Ishikawa (cell line): Measurements from ENCODE around the gene GPATCH4.

Experiments
- CEBPB ChIP-seq: IDR thresholded peaks from 2 replicates; pipeline ENCODE4 v1.6.1; 2012
- CREB1 ChIP-seq: IDR thresholded peaks from 2 replicates; pipeline ENCODE4 v1.6.1; 2012; ENCODE audit warnings: low read depth
- EGR1 ChIP-seq: IDR thresholded peaks from 2 replicates; pipeline ENCODE4 v1.6.1; 2012
- EP300 ChIP-seq: IDR thresholded peaks from 2 replicates; pipeline ENCODE4 v1.6.1; 2012; ENCODE audit warnings: borderline replicate concordance
- FOXM1 ChIP-seq: IDR thresholded peaks from 2 replicates; pipeline ENCODE4 v1.6.1; 2012; ENCODE audit warnings: low read depth, borderline replicate concordance
- NFIC ChIP-seq: IDR thresholded peaks from 2 replicates; pipeline ENCODE4 v1.6.1; 2012
- RAD21 ChIP-seq: IDR thresholded peaks from 2 replicates; pipeline ENCODE4 v1.6.1; 2012; ENCODE audit warnings: low read depth
- TAF1 ChIP-seq: IDR thresholded peaks from 2 replicates; pipeline ENCODE4 v1.6.1; 2012; ENCODE audit warnings: low read depth, mild to moderate bottlenecking
- TCF12 ChIP-seq: IDR thresholded peaks from 2 replicates; pipeline ENCODE4 v1.6.1; 2012; ENCODE audit warnings: low read depth
- TEAD4 ChIP-seq: IDR thresholded peaks from 2 replicates; pipeline ENCODE4 v1.6.1; 2012
- YY1 ChIP-seq: IDR thresholded peaks from 2 replicates; pipeline ENCODE4 v1.6.1; 2012; ENCODE audit warnings: low read depth
- ZBTB7A ChIP-seq: IDR thresholded peaks from 2 replicates; pipeline ENCODE4 v1.6.1; 2012; ENCODE audit warnings: low read depth
- TF ChIP-seq, protein P1 (sequence below): IDR thresholded peaks from 2 replicates; pipeline ENCODE4 v1.6.1; 2012
- TF ChIP-seq, protein P2 (sequence below): IDR thresholded peaks from 2 replicates; pipeline ENCODE4 v1.6.1; 2012
- TF ChIP-seq, protein P3 (sequence below): IDR thresholded peaks from 2 replicates; pipeline ENCODE4 v1.6.1; 2012; ENCODE audit warnings: low read depth, mild to moderate bottlenecking

The GPATCH4 gene

DNA sequence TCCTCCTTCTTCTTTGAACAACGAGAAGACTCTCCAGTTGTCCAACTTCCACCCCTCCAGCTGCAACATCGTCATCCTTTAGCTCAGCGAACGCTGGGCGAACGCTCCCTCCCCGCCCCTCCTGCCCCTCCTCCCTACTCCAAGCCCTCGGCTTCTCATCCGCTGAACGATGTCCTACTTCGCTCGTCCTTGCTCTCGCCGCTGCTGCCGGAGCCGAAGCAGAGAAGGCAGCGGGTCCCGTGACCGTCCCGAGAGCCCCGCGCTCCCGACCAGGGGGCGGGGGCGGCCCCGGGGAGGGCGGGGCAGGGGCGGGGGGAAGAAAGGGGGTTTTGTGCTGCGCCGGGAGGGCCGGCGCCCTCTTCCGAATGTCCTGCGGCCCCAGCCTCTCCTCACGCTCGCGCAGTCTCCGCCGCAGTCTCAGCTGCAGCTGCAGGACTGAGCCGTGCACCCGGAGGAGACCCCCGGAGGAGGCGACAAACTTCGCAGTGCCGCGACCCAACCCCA is 40.5 kb upstream of the GPATCH4 start, which contains the start of gene BCAN:
Gene BCAN, plus strand, starts transcription at position 357 of the 504 bp plus-strand sequence. CDS start 3,938 bp downstream, outside the sequence.
- TF ChIP-seq CEBPB (no peak), TEAD4 (no peak), EGR1 (no peak), EP300 (no peak)
- TF ChIP-seq, protein P1, sequence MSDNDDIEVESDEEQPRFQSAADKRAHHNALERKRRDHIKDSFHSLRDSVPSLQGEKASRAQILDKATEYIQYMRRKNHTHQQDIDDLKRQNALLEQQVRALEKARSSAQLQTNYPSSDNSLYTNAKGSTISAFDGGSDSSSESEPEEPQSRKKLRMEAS: no peak

DNA sequence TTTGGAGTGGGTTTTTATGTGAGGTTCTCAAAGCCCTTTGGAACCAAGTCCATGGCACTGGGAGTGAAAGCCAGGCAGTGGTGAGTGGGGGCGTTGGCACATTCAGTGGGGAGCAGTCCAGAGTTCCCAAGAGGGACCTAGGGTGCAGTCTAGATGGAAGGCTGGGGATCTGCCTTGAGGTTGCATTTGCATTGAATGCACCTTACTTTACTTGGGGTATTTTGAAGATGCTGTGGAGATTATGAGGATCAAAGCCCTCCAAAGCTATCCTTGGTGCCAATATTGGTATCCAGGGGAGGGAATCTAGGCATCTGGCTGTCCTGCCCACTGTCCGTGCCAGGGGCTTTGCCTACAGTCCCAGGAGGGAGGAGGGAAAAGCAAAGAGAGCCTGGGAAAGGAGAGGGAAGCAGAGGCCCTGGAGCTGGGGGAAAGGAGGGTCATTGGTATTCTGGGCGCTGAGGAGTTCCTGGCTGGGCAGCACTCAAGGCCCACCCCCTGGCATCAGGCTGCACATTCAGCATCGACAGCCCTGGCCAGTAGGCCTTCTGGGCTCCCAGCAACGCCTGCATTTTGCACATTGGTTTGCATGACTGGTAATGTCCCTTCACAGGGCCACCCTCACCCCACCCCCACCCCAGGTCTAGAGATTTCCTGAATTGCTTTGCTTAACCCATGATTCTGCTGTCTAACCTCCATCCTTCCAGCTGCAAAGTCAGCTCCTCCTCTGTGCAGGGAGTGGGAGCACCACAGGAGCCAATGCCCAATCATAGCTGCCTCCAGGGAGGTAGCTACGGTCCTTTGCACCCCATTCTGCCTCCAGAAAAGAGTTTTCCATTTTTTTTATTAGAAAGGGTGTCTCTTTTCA is 39.8 kb upstream of the GPATCH4 start:
- TF ChIP-seq RAD21: no peak
- TF ChIP-seq CREB1: no peak
- TF ChIP-seq TCF12: no peak
- TF ChIP-seq, protein P2, sequence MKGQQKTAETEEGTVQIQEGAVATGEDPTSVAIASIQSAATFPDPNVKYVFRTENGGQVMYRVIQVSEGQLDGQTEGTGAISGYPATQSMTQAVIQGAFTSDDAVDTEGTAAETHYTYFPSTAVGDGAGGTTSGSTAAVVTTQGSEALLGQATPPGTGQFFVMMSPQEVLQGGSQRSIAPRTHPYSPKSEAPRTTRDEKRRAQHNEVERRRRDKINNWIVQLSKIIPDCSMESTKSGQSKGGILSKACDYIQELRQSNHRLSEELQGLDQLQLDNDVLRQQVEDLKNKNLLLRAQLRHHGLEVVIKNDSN: no peak
- no peak for TF ChIP-seq TAF1
- no peak for TF ChIP-seq CEBPB
- TF ChIP-seq, protein P3, sequence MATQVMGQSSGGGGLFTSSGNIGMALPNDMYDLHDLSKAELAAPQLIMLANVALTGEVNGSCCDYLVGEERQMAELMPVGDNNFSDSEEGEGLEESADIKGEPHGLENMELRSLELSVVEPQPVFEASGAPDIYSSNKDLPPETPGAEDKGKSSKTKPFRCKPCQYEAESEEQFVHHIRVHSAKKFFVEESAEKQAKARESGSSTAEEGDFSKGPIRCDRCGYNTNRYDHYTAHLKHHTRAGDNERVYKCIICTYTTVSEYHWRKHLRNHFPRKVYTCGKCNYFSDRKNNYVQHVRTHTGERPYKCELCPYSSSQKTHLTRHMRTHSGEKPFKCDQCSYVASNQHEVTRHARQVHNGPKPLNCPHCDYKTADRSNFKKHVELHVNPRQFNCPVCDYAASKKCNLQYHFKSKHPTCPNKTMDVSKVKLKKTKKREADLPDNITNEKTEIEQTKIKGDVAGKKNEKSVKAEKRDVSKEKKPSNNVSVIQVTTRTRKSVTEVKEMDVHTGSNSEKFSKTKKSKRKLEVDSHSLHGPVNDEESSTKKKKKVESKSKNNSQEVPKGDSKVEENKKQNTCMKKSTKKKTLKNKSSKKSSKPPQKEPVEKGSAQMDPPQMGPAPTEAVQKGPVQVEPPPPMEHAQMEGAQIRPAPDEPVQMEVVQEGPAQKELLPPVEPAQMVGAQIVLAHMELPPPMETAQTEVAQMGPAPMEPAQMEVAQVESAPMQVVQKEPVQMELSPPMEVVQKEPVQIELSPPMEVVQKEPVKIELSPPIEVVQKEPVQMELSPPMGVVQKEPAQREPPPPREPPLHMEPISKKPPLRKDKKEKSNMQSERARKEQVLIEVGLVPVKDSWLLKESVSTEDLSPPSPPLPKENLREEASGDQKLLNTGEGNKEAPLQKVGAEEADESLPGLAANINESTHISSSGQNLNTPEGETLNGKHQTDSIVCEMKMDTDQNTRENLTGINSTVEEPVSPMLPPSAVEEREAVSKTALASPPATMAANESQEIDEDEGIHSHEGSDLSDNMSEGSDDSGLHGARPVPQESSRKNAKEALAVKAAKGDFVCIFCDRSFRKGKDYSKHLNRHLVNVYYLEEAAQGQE: no peak
- TF ChIP-seq TEAD4: no peak
- TF ChIP-seq ZBTB7A: no peak
- no peak for TF ChIP-seq NFIC
- no peak for TF ChIP-seq EGR1
- TF ChIP-seq, protein P1: no peak
- no peak for TF ChIP-seq FOXM1
- no peak for TF ChIP-seq YY1
- TF ChIP-seq EP300: no peak

DNA sequence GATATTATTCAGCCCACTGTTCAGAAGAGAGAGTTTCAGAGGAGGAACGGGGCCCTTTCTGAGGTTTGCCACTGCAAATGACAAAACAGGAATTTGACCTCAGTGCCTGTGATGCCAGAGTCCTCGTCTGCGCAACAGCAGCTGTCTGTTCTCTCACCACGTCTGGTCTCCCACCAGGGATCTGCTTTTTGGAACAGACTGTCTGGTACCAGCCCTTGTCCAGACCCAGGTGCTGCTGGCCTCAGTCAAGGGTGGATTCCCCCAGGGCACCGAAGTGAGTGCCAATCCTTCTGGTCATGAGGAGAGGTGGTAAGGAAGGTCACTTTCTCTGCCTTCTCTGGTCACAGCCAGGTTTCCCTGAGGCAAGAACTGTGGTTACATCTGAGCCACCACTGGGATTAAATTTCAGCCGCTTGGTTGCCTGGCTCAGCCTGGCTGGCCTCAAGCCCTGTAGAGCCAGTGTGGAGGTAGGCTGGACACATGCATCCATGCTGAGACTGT is 38.4 kb upstream of the GPATCH4 start:
- TF ChIP-seq TCF12 (no peak), FOXM1 (no peak), ZBTB7A (no peak), CEBPB (no peak)
- TF ChIP-seq, protein P3: no peak
- TF ChIP-seq, protein P1: no peak

DNA sequence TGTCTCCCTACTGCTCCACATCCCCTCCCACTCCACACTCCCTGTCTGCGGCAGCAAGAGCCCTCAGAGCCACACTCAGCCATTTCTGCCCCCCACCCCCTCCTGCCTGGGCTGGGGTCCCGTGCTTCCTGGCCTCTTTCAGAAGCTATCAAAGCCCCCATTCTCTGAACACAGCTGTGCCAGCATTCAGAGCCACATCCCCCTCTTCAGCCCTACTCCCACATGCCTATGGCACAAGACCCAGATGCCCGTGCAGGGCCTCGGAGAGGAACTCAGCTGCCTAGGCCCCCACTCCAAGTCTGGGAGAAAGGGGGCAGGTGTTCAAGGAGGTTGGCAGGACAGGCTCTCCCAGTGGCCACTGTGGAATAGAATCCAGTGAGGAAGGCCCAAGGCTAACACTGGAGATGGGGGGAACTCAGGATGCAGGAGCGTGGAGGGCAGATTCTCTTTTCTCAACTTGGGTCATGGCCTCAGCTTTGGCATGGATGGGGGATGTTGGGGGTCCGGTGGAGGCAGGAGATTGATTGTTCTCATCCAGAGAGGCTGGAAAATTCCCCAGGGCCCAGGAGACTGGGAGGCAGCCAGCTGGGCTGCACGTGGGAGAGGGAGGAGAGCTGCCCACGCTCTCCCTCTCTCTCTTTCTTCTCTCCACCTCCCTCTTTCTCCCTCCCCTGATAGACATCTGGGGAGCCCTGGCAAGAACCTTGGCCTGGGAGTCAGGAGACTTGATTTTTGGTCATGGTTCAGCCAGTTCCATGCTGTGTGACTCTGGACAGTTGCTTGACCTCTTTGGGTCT is 37.1 kb upstream of the GPATCH4 start:
- TF ChIP-seq TAF1: no peak
- no peak for TF ChIP-seq RAD21
- no peak for TF ChIP-seq CREB1
- no peak for TF ChIP-seq NFIC
- TF ChIP-seq, protein P1: no peak
- TF ChIP-seq EP300: no peak
- TF ChIP-seq, protein P2: no peak
- TF ChIP-seq, protein P3: no peak
- TF ChIP-seq YY1: no peak
- TF ChIP-seq TCF12: no peak
- no peak for TF ChIP-seq ZBTB7A
- TF ChIP-seq FOXM1: no peak
- no peak for TF ChIP-seq TEAD4
- TF ChIP-seq CEBPB: no peak
- no peak for TF ChIP-seq EGR1
